HEK293 (cell line): ENCODE data around the gene MYO15B.

Experiments used
- KLF1 ChIP-seq: fragments of 450-650 bp; formaldehyde crosslinking; IDR thresholded peaks from 2 replicates; pipeline ENCODE4 v1.5.1; 2016; ENCODE audit warnings: missing biosample characterization, missing genetic modification characterization
- MZF1 ChIP-seq: fragments of 450-650 bp; formaldehyde crosslinking; IDR thresholded peaks from 2 replicates; pipeline ENCODE4 v1.5.1; 2017; ENCODE audit warnings: missing biosample characterization, missing genetic modification characterization, borderline replicate concordance
- SP3 ChIP-seq: fragments of 450-650 bp; formaldehyde crosslinking; IDR thresholded peaks from 2 replicates; pipeline ENCODE4 v1.5.1; 2016; ENCODE audit warnings: missing biosample characterization, missing genetic modification characterization
- ZBTB17 ChIP-seq: fragments of 450-650 bp; formaldehyde crosslinking; IDR thresholded peaks from 2 replicates; pipeline ENCODE4 v1.5.1; 2016; ENCODE audit warnings: missing biosample characterization, missing genetic modification characterization
- ZBTB7A ChIP-seq: fragments of 450-650 bp; formaldehyde crosslinking; IDR thresholded peaks from 2 replicates; pipeline ENCODE4 v1.5.1; 2016; ENCODE audit warnings: low read depth, missing biosample characterization, missing genetic modification characterization
- ZNF274 ChIP-seq, 2 experiments: fragments of 200-500 bp in 1 of 2; fragments of 450-650 bp in 1 of 2; sonication (Bioruptor generic) in 1 of 2; formaldehyde crosslinking in 1 of 2; IDR thresholded peaks; 2 replicates each; pipeline versions ENCODE4 v1.5.1 to v1.6.1; 2014 to 2016; ENCODE audit warnings: borderline replicate concordance in 1 of 2, inconsistent platforms in 1 of 2, low read length in 1 of 2, missing biosample characterization in 1 of 2, missing genetic modification characterization in 1 of 2
- ZNF302 ChIP-seq: fragments of 450-650 bp; formaldehyde crosslinking; IDR thresholded peaks from 2 replicates; pipeline ENCODE4 v1.5.1; 2016; ENCODE audit warnings: missing biosample characterization, missing genetic modification characterization, low read depth
- ZNF324 ChIP-seq: fragments of 450-650 bp; formaldehyde crosslinking; IDR thresholded peaks from 2 replicates; pipeline ENCODE4 v1.5.1; 2016; ENCODE audit warnings: missing biosample characterization, missing genetic modification characterization
- ZNF521 ChIP-seq: fragments of 450-650 bp; formaldehyde crosslinking; IDR thresholded peaks from 2 replicates; pipeline ENCODE4 v1.5.1; 2017; ENCODE audit warnings: missing biosample characterization, mild to moderate bottlenecking, missing genetic modification characterization
- ZSCAN23 ChIP-seq: fragments of 450-650 bp; formaldehyde crosslinking; IDR thresholded peaks from 2 replicates; pipeline ENCODE4 v1.5.1; 2016; ENCODE audit warnings: missing biosample characterization, missing genetic modification characterization
- TF ChIP-seq, protein P1 (sequence below): fragments of 450-650 bp; formaldehyde crosslinking; IDR thresholded peaks from 2 replicates; pipeline ENCODE4 v1.5.1; 2016; ENCODE audit warnings: missing biosample characterization, missing genetic modification characterization
- TF ChIP-seq, protein P2 (sequence below): IDR thresholded peaks from 2 replicates; pipeline ENCODE4 v1.6.1; 2011; ENCODE audit warnings: mild to moderate bottlenecking, low read depth, low read length, borderline replicate concordance
- TF ChIP-seq, protein P3 (sequence below): fragments of 450-650 bp; formaldehyde crosslinking; IDR thresholded peaks from 2 replicates; pipeline ENCODE4 v1.5.1; 2016; ENCODE audit warnings: missing biosample characterization, missing genetic modification characterization
- TF ChIP-seq, protein P4 (sequence below): fragments of 450-650 bp; formaldehyde crosslinking; IDR thresholded peaks from 2 replicates; pipeline ENCODE4; 2016; ENCODE audit warnings: missing biosample characterization, missing genetic modification characterization

DNA sequence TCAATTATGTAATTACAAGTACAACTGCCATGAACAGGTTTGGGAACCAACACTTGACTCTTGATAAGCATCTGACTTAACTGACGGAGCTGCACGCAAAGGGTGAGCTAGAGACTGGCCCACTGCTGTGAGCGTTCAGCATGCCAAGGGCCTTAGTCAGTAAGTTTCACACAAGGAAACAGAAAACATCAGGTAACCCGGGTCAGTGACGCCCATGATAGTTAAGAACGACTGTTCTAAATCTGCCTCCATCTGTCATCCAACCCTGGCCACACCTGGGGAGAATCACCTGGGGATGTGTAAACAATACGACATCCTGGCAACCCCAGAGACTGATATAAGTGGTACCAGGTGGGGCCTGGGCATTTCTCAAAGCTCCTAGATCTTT is 57.9 kb downstream of the MYO15B start:
- TF ChIP-seq ZNF274 (IDR thresholded peaks at IDR 0.05; ENCODE audit: low read length) = no peak
- TF ChIP-seq ZNF274 (tag by site-specific recombination; IDR thresholded peaks at IDR 0.05; ENCODE audit: borderline replicate concordance) = no peak
- TF ChIP-seq, protein P1, sequence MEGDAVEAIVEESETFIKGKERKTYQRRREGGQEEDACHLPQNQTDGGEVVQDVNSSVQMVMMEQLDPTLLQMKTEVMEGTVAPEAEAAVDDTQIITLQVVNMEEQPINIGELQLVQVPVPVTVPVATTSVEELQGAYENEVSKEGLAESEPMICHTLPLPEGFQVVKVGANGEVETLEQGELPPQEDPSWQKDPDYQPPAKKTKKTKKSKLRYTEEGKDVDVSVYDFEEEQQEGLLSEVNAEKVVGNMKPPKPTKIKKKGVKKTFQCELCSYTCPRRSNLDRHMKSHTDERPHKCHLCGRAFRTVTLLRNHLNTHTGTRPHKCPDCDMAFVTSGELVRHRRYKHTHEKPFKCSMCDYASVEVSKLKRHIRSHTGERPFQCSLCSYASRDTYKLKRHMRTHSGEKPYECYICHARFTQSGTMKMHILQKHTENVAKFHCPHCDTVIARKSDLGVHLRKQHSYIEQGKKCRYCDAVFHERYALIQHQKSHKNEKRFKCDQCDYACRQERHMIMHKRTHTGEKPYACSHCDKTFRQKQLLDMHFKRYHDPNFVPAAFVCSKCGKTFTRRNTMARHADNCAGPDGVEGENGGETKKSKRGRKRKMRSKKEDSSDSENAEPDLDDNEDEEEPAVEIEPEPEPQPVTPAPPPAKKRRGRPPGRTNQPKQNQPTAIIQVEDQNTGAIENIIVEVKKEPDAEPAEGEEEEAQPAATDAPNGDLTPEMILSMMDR (tag by site-specific recombination) = no peak
- TF ChIP-seq ZNF521 = no peak
- TF ChIP-seq ZNF324 = no peak
- no peak for TF ChIP-seq ZNF302 (tag by site-specific recombination)
- TF ChIP-seq, protein P2, sequence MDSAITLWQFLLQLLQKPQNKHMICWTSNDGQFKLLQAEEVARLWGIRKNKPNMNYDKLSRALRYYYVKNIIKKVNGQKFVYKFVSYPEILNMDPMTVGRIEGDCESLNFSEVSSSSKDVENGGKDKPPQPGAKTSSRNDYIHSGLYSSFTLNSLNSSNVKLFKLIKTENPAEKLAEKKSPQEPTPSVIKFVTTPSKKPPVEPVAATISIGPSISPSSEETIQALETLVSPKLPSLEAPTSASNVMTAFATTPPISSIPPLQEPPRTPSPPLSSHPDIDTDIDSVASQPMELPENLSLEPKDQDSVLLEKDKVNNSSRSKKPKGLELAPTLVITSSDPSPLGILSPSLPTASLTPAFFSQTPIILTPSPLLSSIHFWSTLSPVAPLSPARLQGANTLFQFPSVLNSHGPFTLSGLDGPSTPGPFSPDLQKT = no peak
- TF ChIP-seq KLF1 (tag by site-specific recombination) = no peak
- no peak for TF ChIP-seq ZSCAN23 (tag by site-specific recombination)
- TF ChIP-seq SP3 (tag by site-specific recombination) = no peak
- TF ChIP-seq ZBTB17 = no peak
- no peak for TF ChIP-seq ZBTB7A
- TF ChIP-seq, protein P3, sequence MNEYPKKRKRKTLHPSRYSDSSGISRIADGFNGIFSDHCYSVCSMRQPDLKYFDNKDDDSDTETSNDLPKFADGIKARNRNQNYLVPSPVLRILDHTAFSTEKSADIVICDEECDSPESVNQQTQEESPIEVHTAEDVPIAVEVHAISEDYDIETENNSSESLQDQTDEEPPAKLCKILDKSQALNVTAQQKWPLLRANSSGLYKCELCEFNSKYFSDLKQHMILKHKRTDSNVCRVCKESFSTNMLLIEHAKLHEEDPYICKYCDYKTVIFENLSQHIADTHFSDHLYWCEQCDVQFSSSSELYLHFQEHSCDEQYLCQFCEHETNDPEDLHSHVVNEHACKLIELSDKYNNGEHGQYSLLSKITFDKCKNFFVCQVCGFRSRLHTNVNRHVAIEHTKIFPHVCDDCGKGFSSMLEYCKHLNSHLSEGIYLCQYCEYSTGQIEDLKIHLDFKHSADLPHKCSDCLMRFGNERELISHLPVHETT = no peak
- TF ChIP-seq, protein P4, sequence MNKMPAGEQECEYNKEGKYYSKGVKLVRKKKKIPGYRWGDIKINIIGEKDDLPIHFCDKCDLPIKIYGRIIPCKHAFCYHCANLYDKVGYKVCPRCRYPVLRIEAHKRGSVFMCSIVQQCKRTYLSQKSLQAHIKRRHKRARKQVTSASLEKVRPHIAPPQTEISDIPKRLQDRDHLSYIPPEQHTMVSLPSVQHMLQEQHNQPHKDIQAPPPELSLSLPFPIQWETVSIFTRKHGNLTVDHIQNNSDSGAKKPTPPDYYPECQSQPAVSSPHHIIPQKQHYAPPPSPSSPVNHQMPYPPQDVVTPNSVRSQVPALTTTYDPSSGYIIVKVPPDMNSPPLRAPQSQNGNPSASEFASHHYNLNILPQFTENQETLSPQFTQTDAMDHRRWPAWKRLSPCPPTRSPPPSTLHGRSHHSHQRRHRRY (tag by site-specific recombination) = no peak
- no peak for TF ChIP-seq MZF1 (tag by site-specific recombination)
